GM18868 (cell line): ENCODE results near the gene GRK5.
A peak's percentile ranks its signal among the peaks of the same experiment; 100 is the strongest.
"Not testable (repeated sequence)": the region's sequence is repeated elsewhere in the genome, so short reads cannot be mapped to it uniquely, and the experiment has no call there.

Experiments
- ATAC-seq: cut with Tn5 transposase; IDR thresholded peaks from one replicate; pipeline ENCODE4 v1.9.1; 2021; ENCODE audit warnings: mild to moderate bottlenecking, moderate library complexity; ENCODE audit not compliant: unreplicated experiment

Gene GRK5

GRCh38 chr10:119221201-119221600 is 13.8 kb downstream of the GRK5 start:
- ATAC-seq = no peak

- ATAC-seq = no peak
Observed at GRCh38 chr10:119221666-119222065, 14.3 kb downstream of the GRK5 start.

GRCh38 chr10:119222537-119222936 is 15.2 kb downstream of the GRK5 start:
- no peak for ATAC-seq

GRCh38 chr10:119222966-119223386 is 15.6 kb downstream of the GRK5 start:
- no peak for ATAC-seq

- no peak for ATAC-seq
Observed at GRCh38 chr10:119225083-119225658, 17.8 kb downstream of the GRK5 start.

- no peak for ATAC-seq
Observed at GRCh38 chr10:119227825-119228224, 20.5 kb downstream of the GRK5 start.

- no peak for ATAC-seq
Observed at GRCh38 chr10:119231654-119232053, 24.3 kb downstream of the GRK5 start.

GRCh38 chr10:119232439-119232838 is 25.1 kb downstream of the GRK5 start:
- ATAC-seq = not testable (repeated sequence)

GRCh38 chr10:119233123-119233820 is 25.9 kb downstream of the GRK5 start:
- peak; percentile 38 for ATAC-seq

- ATAC-seq = no peak
Observed at GRCh38 chr10:119233821-119234220, 26.4 kb downstream of the GRK5 start.

- no peak for ATAC-seq
Observed at GRCh38 chr10:119235356-119235755, 28.0 kb downstream of the GRK5 start.

- ATAC-seq = no peak
Observed at GRCh38 chr10:119237722-119238436, 30.5 kb downstream of the GRK5 start.

- no peak for ATAC-seq
Observed at GRCh38 chr10:119238577-119238976, 31.2 kb downstream of the GRK5 start.

GRCh38 chr10:119239015-119239414 is 31.6 kb downstream of the GRK5 start:
- ATAC-seq = not testable (repeated sequence)

GRCh38 chr10:119239630-119240029 is 32.3 kb downstream of the GRK5 start:
- not testable (repeated sequence) for ATAC-seq

GRCh38 chr10:119241066-119241465 is 33.7 kb downstream of the GRK5 start:
- no peak for ATAC-seq

- no peak for ATAC-seq
Observed at GRCh38 chr10:119242186-119242585, 34.8 kb downstream of the GRK5 start.

GRCh38 chr10:119243488-119243887 is 36.1 kb downstream of the GRK5 start:
- ATAC-seq = no peak

GRCh38 chr10:119243967-119244366 is 36.6 kb downstream of the GRK5 start:
- ATAC-seq = no peak

- ATAC-seq = no peak
Observed at GRCh38 chr10:119245272-119245671, 37.9 kb downstream of the GRK5 start.

GRCh38 chr10:119246862-119247549 is 39.6 kb downstream of the GRK5 start:
- no peak for ATAC-seq

- ATAC-seq = no peak
Observed at GRCh38 chr10:119247550-119247894, 40.2 kb downstream of the GRK5 start.
